Psoas muscle (tissue), 8 donors: Measurements from ENCODE around the gene SLC12A8. TPM values are rescaled to one million over a fixed set of nuclear protein-coding genes. Genes with fewer than 3 reads are reported as not detected.

ENCODE experiments used
- ATAC-seq, 4 donors: fragments of 200-7000 bp; cut with Tn5 transposase; one replicate each; pipeline ENCODE4 v1.9.1; 2020; ENCODE audit warnings: moderate library complexity in 3 of 4, mild to moderate bottlenecking in 2 of 4
- DNase-seq, 2 donors: peaks; one replicate each; pipeline ENCODE4 v3.0.0-alpha.2; 2020
- H3K27ac ChIP-seq: fragments of 200-600 bp; one replicate; pipeline ENCODE4 v1.8.0; 2022
- H3K27me3 ChIP-seq, 3 donors: fragments of 200-600 bp in 1 of 3; one replicate each; pipeline versions ENCODE4 v1.6.1 to v1.8.0; 2013 to 2022; ENCODE audit warnings: low read length in 2 of 3, mild to moderate bottlenecking in 2 of 3, moderate library complexity in 1 of 3; ENCODE audit not compliant: insufficient read depth in 3 of 3
- H3K36me3 ChIP-seq, 2 donors: fragments of 200-600 bp in 1 of 2; one replicate each; pipeline versions ENCODE4 v1.6.1 to v1.8.0; 2013 to 2022; ENCODE audit warnings: low read depth in 1 of 2, mild to moderate bottlenecking in 1 of 2, moderate library complexity in 1 of 2; ENCODE audit not compliant: insufficient read depth in 1 of 2
- H3K4me1 ChIP-seq: fragments of 200-600 bp; one replicate; pipeline ENCODE4 v1.8.0; 2022
- H3K4me3 ChIP-seq: fragments of 200-600 bp; one replicate; pipeline ENCODE4 v1.8.0; 2022; ENCODE audit warnings: mild to moderate bottlenecking
- H3K9me3 ChIP-seq: fragments of 200-600 bp; one replicate; pipeline ENCODE4 v1.8.0; 2022
- WGBS, 3 donors: extraction: QIAGEN DNeasy Blood & Tissue Kit; methylation state at CpG; one replicate each; pipeline versions ENCODE4 v1.1.6 to v1.1.7; 2013; 5-methylcytosine and 5-hydroxymethylcytosine counted together
- intact Hi-C, 2 donors: fragments of 100-400 bp; cut with DNase I; formaldehyde crosslinking; loops; one replicate each; pipeline versions ENCODE4 v1.11.0 to v1.14.2; 2022
- polyA plus RNA-seq, 3 donors: library from polyadenylated mRNA; stranded (reverse); fragments of 200-250 nt; gene quantifications; one replicate each; pipeline ENCODE4 v1.2.3, GENCODE V29; 2013
- total RNA-seq, 4 donors: library from RNA; stranded (reverse); fragmentation: NEBNext Ultra II Directional in 2 of 4; extraction: Animal tissue kit (Norgen Biotek cat#: 25700) in 2 of 4; gene quantifications; one replicate each; pipeline versions ENCODE4 v1.2.1 to v1.2.4, GENCODE V29; 2021 to 2023
- TF ChIP-seq, protein P1 (sequence below): fragments of 200-600 bp; IDR thresholded peaks from one replicate; pipeline ENCODE4 v1.8.0; 2022; ENCODE audit warnings: antibody characterized with exemption
- donor health status: healthy with polysubstance abuse.
- donor health status: DM: no; HTN: no; CAD: no; lungs with moderate emphysema.
- donor health status: Bipolar disorder and iron deficiency.
- donor health status: healthy.
- donor health status: DM: yes; HTN: yes; CAD: no.
- donor health status: DM: no; HTN: no; CAD: no.
- donor health status: DM: no; HTN: no; CAD: no.
- donor health status: DM: yes; HTN: yes; CAD: no.

Gene SLC12A8
- total and polyA plus RNA-seq, 7 donors, result 0.06 to 0.93 (median 0.33) TPM; not detected in 1

DNA sequence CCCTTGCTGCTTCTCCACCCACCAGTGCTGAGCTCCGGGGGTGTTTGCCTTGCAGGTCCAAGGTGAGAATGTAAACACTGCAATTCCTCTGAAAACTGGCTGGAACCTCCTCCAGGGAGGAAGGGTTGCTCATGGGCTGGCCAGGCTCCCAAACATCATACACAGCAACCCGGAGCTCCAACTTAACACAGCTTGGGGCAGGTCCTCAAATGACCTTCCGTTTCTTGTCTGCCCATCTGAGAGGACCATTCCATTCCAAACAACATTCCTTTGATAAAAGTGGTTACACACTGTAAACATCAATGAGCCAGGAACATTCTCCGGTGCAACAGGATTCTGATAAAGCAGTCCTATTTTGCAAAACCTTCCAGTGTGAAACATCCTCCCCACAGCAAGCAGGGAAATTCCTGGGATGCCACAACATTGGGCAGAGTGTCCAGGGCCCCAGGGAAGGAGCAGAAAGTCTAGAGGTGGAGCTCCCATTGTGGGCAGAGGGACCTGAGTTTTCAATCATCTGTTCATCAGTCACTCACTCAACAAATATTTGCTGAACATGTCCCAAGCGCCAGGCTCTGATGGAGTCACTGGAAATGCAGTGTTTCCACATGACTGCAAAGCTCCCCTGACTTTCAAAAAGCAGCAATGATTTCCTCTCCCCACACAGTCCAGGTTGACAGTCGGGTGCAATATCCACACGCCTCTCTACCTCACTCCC is 149.5 kb downstream of the SLC12A8 start:
- 39 to 40% (median 39%) methylated on average over 7 of the region's 7 CpGs for WGBS, 3 donors
- DNase-seq (no peak), ATAC-seq (peak in 1 of 4 donors; percentile 33)
- H3K4me1 ChIP-seq, result peaks cover 33% of the 10 kb centered on the region
- no peaks in the 10 kb centered on the region for H3K9me3 ChIP-seq
- H3K4me3 ChIP-seq, result no peak overlapping the region
- TF ChIP-seq, protein P1, sequence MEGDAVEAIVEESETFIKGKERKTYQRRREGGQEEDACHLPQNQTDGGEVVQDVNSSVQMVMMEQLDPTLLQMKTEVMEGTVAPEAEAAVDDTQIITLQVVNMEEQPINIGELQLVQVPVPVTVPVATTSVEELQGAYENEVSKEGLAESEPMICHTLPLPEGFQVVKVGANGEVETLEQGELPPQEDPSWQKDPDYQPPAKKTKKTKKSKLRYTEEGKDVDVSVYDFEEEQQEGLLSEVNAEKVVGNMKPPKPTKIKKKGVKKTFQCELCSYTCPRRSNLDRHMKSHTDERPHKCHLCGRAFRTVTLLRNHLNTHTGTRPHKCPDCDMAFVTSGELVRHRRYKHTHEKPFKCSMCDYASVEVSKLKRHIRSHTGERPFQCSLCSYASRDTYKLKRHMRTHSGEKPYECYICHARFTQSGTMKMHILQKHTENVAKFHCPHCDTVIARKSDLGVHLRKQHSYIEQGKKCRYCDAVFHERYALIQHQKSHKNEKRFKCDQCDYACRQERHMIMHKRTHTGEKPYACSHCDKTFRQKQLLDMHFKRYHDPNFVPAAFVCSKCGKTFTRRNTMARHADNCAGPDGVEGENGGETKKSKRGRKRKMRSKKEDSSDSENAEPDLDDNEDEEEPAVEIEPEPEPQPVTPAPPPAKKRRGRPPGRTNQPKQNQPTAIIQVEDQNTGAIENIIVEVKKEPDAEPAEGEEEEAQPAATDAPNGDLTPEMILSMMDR, result no peak
- no peak overlapping the region for H3K27ac ChIP-seq
- intact Hi-C loops, result no loop called here
- H3K27me3 ChIP-seq, result no peaks in the 10 kb centered on the region
- H3K36me3 ChIP-seq, result no peaks in the 10 kb centered on the region

DNA sequence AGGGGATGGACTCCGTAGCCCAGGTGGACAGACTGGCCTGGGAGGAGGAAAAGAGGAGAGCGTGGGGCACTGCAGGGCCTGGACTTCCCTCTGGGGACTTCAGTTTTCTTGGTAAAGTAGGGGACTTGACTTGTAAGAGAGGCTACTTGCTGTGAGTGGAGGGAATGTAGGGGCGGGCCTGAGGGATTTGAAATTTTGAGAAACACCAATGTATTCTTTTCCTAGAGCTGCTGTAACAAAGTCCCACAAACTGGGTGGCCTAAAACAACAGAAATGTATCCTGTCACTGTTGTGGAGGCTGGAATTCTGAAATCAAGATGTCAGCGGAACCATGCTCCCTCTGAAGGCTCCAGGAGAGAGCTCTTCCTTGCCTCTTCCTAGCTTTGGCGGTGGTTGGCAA is 150.9 kb downstream of the SLC12A8 start:
- Histone ChIP-seq H3K4me3 (peak overlapping the region; percentile 7), H3K27me3 (no peaks in the 10 kb centered on the region), H3K4me1 (peaks cover 43% of the 10 kb centered on the region), H3K36me3 (no peaks in the 10 kb centered on the region), H3K27ac (peak overlapping the region; percentile 78), H3K9me3 (no peaks in the 10 kb centered on the region)
- TF ChIP-seq, protein P1, result no peak
- intact Hi-C loops, result no loop called here
- WGBS, 3 donors, result 65 to 73% (median 68%) methylated on average over 5 of the region's 5 CpGs
- peak in 3 of 4 donors; percentile 14 to 30 (median 15) for ATAC-seq
- no peak for DNase-seq

DNA sequence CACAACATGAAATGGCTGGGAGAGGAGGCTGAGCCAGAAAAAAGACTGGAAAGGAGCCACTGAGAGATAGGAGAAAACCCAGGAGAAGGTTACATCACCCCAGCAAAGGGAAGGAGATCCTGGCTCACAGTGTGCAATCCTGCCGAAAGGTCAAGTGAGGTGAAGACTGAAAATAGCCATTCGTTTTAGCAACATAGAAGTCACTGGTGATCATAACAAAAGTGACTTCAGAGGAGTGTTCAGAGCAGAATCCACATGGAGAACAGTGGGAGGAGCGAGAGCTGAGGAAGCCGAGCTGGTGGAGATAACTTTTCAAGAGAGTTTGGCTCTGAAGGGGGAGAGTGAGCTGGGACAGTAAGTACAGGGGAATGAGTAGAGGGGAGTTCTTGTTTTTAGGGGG is 151.4 kb downstream of the SLC12A8 start:
- TF ChIP-seq, protein P1, result no peak
- Histone ChIP-seq H3K27me3 (no peaks in the 10 kb centered on the region), H3K4me1 (peaks cover 47% of the 10 kb centered on the region), H3K27ac (peak overlapping the region; percentile 78), H3K9me3 (no peaks in the 10 kb centered on the region), H3K4me3 (peak overlapping the region; percentile 7), H3K36me3 (no peaks in the 10 kb centered on the region)
- ATAC-seq, result peak; percentile 85 to 93 (median 89)
- intact Hi-C loops, result no loop called here
- DNase-seq, result peak; percentile 42 to 64
- WGBS, 3 donors, result 6 to 10% (median 8%) methylated on average over 4 of the region's 4 CpGs

DNA sequence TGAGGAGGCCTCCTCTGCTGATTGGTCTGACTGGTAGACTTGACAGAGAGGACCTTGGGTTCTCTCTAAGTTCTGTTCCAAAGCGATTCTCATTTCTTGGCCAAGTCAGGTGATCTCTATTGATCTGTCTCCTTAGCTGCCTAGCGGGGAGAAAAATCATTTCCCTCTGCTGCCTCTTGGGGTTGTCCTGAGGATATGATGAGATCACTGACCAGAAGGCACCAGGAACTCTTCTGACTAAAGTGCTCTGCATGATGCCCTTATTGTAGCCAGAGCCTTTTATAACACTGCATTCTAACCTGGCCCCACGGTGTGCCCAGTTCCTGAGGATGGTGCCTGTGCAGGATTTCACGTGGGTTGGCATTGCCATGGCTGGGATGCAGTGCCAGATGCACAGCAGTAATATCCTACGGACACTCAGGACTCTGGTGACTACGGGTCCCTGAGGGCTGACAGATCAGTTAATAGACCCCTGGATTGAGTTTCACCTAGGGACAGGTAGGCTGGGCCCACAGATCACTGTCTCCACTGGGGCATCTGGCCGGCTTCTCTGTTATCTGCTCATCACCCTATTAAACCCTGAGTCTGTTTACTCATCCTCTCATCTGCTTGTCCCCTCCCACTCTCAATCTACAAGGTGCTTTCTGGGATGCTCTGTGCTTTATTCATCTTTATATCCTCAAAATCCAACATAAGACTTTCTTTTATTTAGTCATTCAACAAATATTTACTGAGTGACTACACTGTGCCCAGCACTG is 152.9 kb downstream of the SLC12A8 start:
- Histone ChIP-seq H3K27ac (no peak overlapping the region), H3K4me3 (no peak overlapping the region), H3K27me3 (no peaks in the 10 kb centered on the region), H3K4me1 (peaks cover 47% of the 10 kb centered on the region), H3K9me3 (no peaks in the 10 kb centered on the region), H3K36me3 (no peaks in the 10 kb centered on the region)
- TF ChIP-seq, protein P1, result no peak
- ATAC-seq (no peak), DNase-seq (no peak)
- WGBS, 3 donors, result 67 to 76% (median 73%) methylated on average over 7 of the region's 7 CpGs
- intact Hi-C loops, result no loop called here
